HG03432 (cell line): Measurements from ENCODE around the gene CNIH1.

Experiments used
- ATAC-seq: cut with Tn5 transposase; IDR thresholded peaks from one replicate; pipeline ENCODE4 v1.9.1; 2021; ENCODE audit warnings: mild to moderate bottlenecking, moderate library complexity; ENCODE audit not compliant: unreplicated experiment

The CNIH1 gene

GRCh38 chr14:54440873-54441868 is at the start of gene CNIH1:
Gene CNIH1, minus strand, starts transcription at chr14:54441374. Its CDS starts 47 bp downstream, at chr14:54441327.
- ATAC-seq = peak; percentile 97

GRCh38 chr14:54490445-54491175 is 49.4 kb upstream of the CNIH1 start:
- ATAC-seq = no peak

GRCh38 chr14:54489731-54490444 is 48.7 kb upstream of the CNIH1 start:
- ATAC-seq = no peak

- no peak for ATAC-seq
Observed at GRCh38 chr14:54489318-54489683, 48.1 kb upstream of the CNIH1 start.

GRCh38 chr14:54488646-54489317 is 47.6 kb upstream of the CNIH1 start, which contains the start of gene GMFB:
Gene GMFB, minus strand, starts transcription at chr14:54488980. Its CDS starts 53 bp downstream, at chr14:54488927.
- ATAC-seq = peak; percentile 94

GRCh38 chr14:54488318-54488645 is 47.1 kb upstream of the CNIH1 start:
- no peak for ATAC-seq

- ATAC-seq = no peak
Observed at GRCh38 chr14:54487771-54488170, 46.6 kb upstream of the CNIH1 start.

- ATAC-seq = no peak
Observed at GRCh38 chr14:54486685-54487084, 45.5 kb upstream of the CNIH1 start.

GRCh38 chr14:54483846-54484245 is 42.7 kb upstream of the CNIH1 start:
- ATAC-seq = no peak

GRCh38 chr14:54483073-54483745 is 42.0 kb upstream of the CNIH1 start:
- no peak for ATAC-seq

GRCh38 chr14:54481695-54482094 is 40.5 kb upstream of the CNIH1 start:
- ATAC-seq = no peak

GRCh38 chr14:54480830-54481562 is 39.8 kb upstream of the CNIH1 start:
- ATAC-seq = no peak

GRCh38 chr14:54478636-54479215 is 37.6 kb upstream of the CNIH1 start:
- ATAC-seq = no peak

GRCh38 chr14:54475911-54476310 is 34.7 kb upstream of the CNIH1 start:
- no peak for ATAC-seq

- no peak for ATAC-seq
Observed at GRCh38 chr14:54475187-54475899, 34.2 kb upstream of the CNIH1 start.

GRCh38 chr14:54474232-54474793 is 33.1 kb upstream of the CNIH1 start:
- no peak for ATAC-seq

GRCh38 chr14:54472315-54472714 is 31.1 kb upstream of the CNIH1 start:
- ATAC-seq = no peak

- no peak for ATAC-seq
Observed at GRCh38 chr14:54471641-54472040, 30.5 kb upstream of the CNIH1 start.
